ENCODE data around the gene RXFP3.

Gene RXFP3

DNA sequence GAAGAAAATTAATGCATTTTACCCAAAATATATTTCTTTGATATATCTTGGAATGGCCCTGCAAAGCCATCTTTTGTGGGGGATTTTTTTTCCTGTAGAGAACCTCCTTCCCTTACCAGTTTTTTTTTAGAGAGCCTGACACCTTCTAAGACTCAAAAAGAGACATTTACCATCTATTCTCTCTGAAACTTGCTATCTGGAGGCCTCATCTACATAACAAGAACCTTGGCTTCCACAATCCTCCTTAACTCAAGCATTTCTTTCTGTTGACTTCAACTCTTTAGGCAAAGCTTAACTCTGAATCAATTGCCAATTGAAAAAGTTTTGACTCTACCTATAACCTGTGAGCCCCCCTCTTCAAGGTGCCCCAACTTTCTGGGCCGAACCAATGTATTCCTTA lies 42.1 kb downstream of the RXFP3 start:
- peaks cover 0 to 5% of the 10 kb centered on the region in 2 donors for H3K4me1 ChIP-seq (ENCODE audit: control insufficient read depth in 1 of 2, insufficient read depth in 2 of 2, low read length in 2 of 2)
- H3K9me3 ChIP-seq (ENCODE audit: control insufficient read depth in 1 of 2, low read length in 2 of 2), result no peaks in the 10 kb centered on the region
- H3K4me3 ChIP-seq (ENCODE audit: low read depth in 1 of 2, low read length in 2 of 2), result no peak overlapping the region

DNA sequence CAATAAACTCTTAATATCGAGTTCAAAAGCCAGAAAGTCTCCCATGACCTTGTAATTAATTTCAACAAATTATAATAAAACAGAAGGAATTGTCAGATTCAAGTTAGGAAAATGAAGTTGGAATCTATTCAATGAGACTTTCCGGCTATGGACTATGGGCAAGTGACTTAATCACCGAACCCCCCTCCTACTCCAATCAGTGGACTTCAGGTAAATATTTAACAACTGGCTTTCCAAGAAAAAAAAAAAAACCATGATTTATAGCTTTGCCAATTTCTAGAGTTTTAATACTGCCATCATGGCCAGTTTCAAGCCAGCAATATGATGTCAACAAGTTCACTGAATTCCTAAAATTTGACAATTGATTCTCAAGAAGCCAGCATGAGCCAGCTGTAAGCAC lies 43.8 kb downstream of the RXFP3 start:
- H3K9ac ChIP-seq (ENCODE audit: low read depth in 1 of 2, low read length in 2 of 2), result no peak overlapping the region
- H3K9me3 ChIP-seq (ENCODE audit: control insufficient read depth in 1 of 2, low read length in 2 of 2), result peaks cover 0 to under 1% of the 10 kb centered on the region in 2 donors
- no peak overlapping the region for H3K4me3 ChIP-seq (ENCODE audit: low read depth in 1 of 2, low read length in 2 of 2)
- H3K4me1 ChIP-seq (ENCODE audit: control insufficient read depth in 1 of 2, insufficient read depth in 2 of 2, low read length in 2 of 2), result peaks cover 0 to 7% of the 10 kb centered on the region in 2 donors
- no peaks in the 10 kb centered on the region for H3K27me3 ChIP-seq (ENCODE audit: control insufficient read depth in 1 of 2, insufficient read depth in 2 of 2, low read length in 2 of 2)
- H3K36me3 ChIP-seq (ENCODE audit: control insufficient read depth in 1 of 2, insufficient read depth in 2 of 2, low read length in 2 of 2), result no peaks in the 10 kb centered on the region
- H3K27ac ChIP-seq (ENCODE audit: low read depth, low read length), result no peak overlapping the region

More for the DNA sequence above, 42.1 kb downstream of the RXFP3 start:
- Histone ChIP-seq H3K27ac (ENCODE audit: low read depth, low read length) (no peak overlapping the region), H3K27me3 (ENCODE audit: control insufficient read depth in 1 of 2, insufficient read depth in 2 of 2, low read length in 2 of 2) (no peaks in the 10 kb centered on the region), H3K36me3 (ENCODE audit: control insufficient read depth in 1 of 2, insufficient read depth in 2 of 2, low read length in 2 of 2) (no peaks in the 10 kb centered on the region), H3K9ac (ENCODE audit: low read depth in 1 of 2, low read length in 2 of 2) (no peak overlapping the region)

- no peaks in the 10 kb centered on the region for H3K27me3 ChIP-seq (ENCODE audit: control insufficient read depth in 1 of 2, insufficient read depth in 2 of 2, low read length in 2 of 2)
- no peak overlapping the region for H3K9ac ChIP-seq (ENCODE audit: low read depth in 1 of 2, low read length in 2 of 2)
- H3K27ac ChIP-seq (ENCODE audit: low read depth, low read length), result no peak overlapping the region
- peaks cover 0 to 5% of the 10 kb centered on the region in 2 donors for H3K9me3 ChIP-seq (ENCODE audit: control insufficient read depth in 1 of 2, low read length in 2 of 2)
- H3K4me1 ChIP-seq (ENCODE audit: control insufficient read depth in 1 of 2, insufficient read depth in 2 of 2, low read length in 2 of 2), result peaks cover 0 to 7% of the 10 kb centered on the region in 2 donors
- peaks cover 0 to 3% of the 10 kb centered on the region in 2 donors for H3K36me3 ChIP-seq (ENCODE audit: control insufficient read depth in 1 of 2, insufficient read depth in 2 of 2, low read length in 2 of 2)
- no peak overlapping the region for H3K4me3 ChIP-seq (ENCODE audit: low read depth in 1 of 2, low read length in 2 of 2)
Observed at GRCh38 chr5:33981408-33982162, 45.4 kb downstream of the RXFP3 start.

DNA sequence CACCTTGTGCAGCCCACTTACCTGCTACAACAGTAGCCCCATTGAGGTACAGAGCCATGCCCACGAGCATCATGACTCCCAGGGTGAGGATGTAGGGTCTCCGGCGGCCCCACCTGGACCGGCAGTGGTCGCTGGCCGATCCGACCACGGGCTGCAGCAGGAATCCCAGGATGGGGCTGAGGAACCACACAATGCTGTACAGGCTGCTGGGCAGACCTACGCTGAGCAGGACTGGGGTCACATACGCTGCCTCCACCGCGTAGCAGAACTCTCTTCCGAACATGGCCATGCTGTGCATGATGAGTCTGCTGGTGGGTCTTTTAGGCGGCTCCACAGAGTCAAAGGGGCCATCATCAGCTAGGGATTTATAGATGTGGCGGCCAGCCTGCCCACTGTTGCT lies 48.0 kb downstream of the RXFP3 start:
- no peak overlapping the region for H3K9ac ChIP-seq (ENCODE audit: low read depth in 1 of 2, low read length in 2 of 2)
- no peak overlapping the region for H3K4me3 ChIP-seq (ENCODE audit: low read depth in 1 of 2, low read length in 2 of 2)
- peaks cover 0 to 7% of the 10 kb centered on the region in 2 donors for H3K4me1 ChIP-seq (ENCODE audit: control insufficient read depth in 1 of 2, insufficient read depth in 2 of 2, low read length in 2 of 2)
- no peak overlapping the region for H3K27ac ChIP-seq (ENCODE audit: low read depth, low read length)
- no peaks in the 10 kb centered on the region for H3K27me3 ChIP-seq (ENCODE audit: control insufficient read depth in 1 of 2, insufficient read depth in 2 of 2, low read length in 2 of 2)
- H3K36me3 ChIP-seq (ENCODE audit: control insufficient read depth in 1 of 2, insufficient read depth in 2 of 2, low read length in 2 of 2), result peaks cover 13 to 22% of the 10 kb centered on the region in 2 donors
- H3K9me3 ChIP-seq (ENCODE audit: control insufficient read depth in 1 of 2, low read length in 2 of 2), result peaks cover 0 to 5% of the 10 kb centered on the region in 2 donors

GRCh38 chr5:33984671-33985124 lies 48.5 kb downstream of the RXFP3 start, which contains the start of gene SLC45A2:
Gene SLC45A2, minus strand, starts transcription at chr5:33984693. Its CDS starts 110 bp downstream, at chr5:33984583.
- Histone ChIP-seq H3K27me3 (ENCODE audit: control insufficient read depth in 1 of 2, insufficient read depth in 2 of 2, low read length in 2 of 2) (no peaks in the 10 kb centered on the region), H3K9me3 (ENCODE audit: control insufficient read depth in 1 of 2, low read length in 2 of 2) (peaks cover 0 to 5% of the 10 kb centered on the region in 2 donors), H3K27ac (ENCODE audit: low read depth, low read length) (no peak within 1 kb of the TSS), H3K36me3 (ENCODE audit: control insufficient read depth in 1 of 2, insufficient read depth in 2 of 2, low read length in 2 of 2) (peaks cover 15 to 25% of the 10 kb centered on the region in 2 donors), H3K9ac (ENCODE audit: low read depth in 1 of 2, low read length in 2 of 2) (no peak within 1 kb of the TSS), H3K4me3 (ENCODE audit: low read depth in 1 of 2, low read length in 2 of 2) (no peak within 1 kb of the TSS), H3K4me1 (ENCODE audit: control insufficient read depth in 1 of 2, insufficient read depth in 2 of 2, low read length in 2 of 2) (peaks cover 0 to 7% of the 10 kb centered on the region in 2 donors)

DNA sequence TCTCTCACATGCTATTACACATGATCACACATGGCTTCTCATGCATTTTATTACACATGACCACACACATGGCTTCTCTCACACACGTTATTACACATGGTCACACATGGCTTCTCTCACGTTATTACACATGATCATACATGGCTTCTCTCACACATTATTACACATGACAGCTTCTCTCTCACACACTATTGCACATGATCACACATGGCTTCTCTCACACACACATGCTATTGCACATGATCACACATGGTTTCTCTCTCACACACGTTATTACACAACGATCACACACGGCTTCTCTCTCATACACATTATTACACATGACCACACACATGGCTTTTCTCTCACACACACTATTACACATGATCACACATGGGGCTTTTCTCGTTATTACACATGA lies 49.3 kb downstream of the RXFP3 start:
- Histone ChIP-seq H3K27me3 (ENCODE audit: control insufficient read depth in 1 of 2, insufficient read depth in 2 of 2, low read length in 2 of 2) (no peaks in the 10 kb centered on the region), H3K36me3 (ENCODE audit: control insufficient read depth in 1 of 2, insufficient read depth in 2 of 2, low read length in 2 of 2) (peaks cover 20 to 25% of the 10 kb centered on the region in 2 donors), H3K4me3 (ENCODE audit: low read depth in 1 of 2, low read length in 2 of 2) (no peak overlapping the region), H3K4me1 (ENCODE audit: control insufficient read depth in 1 of 2, insufficient read depth in 2 of 2, low read length in 2 of 2) (peaks cover 0 to 7% of the 10 kb centered on the region in 2 donors), H3K9ac (ENCODE audit: low read depth in 1 of 2, low read length in 2 of 2) (no peak overlapping the region), H3K27ac (ENCODE audit: low read depth, low read length) (no peak overlapping the region), H3K9me3 (ENCODE audit: control insufficient read depth in 1 of 2, low read length in 2 of 2) (peaks cover 0 to 5% of the 10 kb centered on the region in 2 donors)
